Glomerular visceral epithelial cell (primary cell): ENCODE measurements around the gene KCNQ4.

Experiments
- DNase-seq: peaks from one replicate; pipeline ENCODE4 v3.0.0-alpha.2; 2016; ENCODE audit errors: extremely low spot score

Gene KCNQ4

DNA sequence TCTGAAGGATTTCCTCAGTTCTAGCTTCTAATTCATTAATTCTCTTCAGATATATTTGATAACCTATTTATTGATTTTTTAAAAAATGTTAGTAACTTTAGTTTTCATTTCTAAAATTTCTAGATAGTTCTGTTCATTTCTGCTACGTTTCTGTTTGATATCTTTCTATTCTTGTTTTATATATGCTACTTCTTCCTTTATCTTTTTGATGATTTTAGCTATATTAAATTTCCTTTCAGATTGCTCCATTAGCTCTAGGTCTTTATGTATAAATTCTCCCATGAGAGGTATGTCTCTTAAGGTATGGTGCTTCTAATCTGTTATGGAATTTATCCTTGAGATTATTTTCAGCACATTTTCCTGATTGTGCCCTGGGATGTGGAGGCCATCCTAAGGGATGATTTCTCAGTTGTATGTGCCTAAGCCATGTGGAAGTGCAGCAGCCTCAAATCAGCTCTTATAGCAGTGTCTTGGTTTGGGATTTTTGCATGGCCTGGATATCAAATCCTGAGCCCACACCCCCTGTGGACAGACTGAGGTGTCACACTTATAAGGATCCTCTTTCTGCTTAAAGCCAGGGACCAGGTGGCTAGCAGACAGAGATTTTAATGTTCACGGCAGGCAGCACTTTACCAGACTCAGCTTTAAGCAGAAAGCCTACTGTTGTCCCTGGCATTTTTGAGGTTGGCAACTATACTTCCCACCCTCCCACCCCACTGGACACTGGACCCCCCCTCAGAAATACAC is 6.2 kb upstream of the KCNQ4 start:
- no peak for DNase-seq

DNA sequence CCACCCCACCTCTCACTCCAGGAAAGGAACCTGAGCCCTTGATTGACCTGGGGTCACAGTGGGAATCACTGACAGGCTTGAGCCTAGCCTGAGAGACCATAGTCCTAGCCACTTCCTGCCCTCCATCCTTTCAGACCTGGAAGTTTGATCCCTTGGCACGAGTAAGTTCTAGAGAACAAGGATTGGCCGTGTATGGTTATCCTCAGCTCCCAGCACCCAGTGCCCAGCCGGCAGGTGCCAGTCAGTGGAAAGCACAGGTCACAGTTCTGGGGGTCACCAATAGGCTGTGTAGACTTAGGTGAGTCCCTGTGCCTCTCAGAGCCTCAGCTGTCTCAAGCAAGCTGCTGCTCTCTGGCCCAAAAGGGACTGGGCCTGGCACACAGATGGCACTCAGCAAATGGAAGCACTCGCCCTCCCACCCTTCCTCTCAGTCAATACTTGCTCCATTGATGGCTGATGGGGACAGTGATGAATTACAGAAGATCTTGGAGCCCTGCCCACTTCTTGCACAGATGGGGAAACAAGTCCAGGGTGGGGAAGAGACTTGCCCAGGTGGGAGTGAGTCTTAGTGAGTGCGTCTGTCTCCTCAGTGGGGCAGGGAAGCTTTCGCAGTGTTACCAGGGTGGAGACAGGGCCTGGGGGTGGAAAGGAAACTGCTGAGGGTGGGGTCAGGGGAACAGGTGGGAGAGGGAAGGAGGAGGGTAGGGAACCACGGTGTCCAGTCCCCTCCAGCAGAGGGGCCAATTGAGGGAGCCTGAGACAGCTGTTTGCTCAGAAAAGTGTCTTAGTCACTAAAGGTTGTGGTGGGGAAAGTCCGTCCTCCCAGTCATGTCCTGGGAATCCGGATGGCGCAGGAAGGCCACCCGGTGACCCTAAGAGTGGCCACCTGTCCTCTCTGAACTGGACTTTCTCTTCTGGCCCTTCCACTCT is 2.6 kb upstream of the KCNQ4 start:
- DNase-seq = peak; percentile 57

DNA sequence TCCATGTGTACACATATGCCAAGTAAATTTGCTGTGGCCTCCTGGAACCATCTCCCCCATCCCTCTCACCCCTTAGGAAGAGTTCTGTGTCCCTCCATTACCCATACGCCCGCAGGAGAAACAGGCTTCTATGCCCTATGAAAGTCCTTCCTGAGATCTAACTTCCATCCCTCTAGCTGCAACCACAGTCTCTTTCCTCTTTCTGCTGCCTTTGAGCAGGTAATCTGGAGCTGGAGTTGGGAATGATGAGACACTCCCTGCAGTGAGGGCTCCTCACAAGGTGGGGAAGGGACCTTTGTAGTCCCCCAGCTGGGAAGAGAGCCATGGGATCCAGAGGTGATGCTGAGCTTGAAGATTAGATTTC is 2.0 kb upstream of the KCNQ4 start:
- no peak for DNase-seq

DNA sequence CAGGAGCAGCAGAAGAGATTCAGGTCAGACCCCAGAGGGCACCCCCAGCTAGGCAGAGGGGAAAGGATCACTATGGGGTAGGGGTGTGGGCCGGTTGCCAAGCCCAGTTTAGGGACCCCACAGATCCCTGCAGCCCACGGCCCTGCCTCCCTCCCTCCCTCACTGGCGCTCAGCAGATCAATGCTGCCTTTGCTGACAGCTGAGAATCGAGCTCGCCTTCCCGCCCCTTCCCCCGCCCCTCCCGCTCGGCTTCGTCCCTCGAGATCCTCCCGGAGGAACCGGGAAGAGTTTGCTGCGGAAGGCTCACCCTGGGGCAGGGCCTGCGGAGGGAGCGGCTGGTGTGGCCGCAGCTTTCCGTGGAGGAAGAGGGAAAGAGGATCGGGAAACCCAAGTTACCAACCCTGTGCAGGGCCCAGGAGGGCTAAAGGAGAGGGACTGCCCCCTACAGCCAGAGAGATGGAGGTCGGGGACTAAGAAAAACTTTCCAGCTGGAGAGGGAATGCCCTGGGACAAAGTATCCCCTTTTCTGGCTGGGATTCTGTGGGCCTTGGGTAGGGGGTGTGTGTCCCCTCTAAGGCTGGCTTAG is 1.1 kb upstream of the KCNQ4 start:
- peak; percentile 36 for DNase-seq

DNA sequence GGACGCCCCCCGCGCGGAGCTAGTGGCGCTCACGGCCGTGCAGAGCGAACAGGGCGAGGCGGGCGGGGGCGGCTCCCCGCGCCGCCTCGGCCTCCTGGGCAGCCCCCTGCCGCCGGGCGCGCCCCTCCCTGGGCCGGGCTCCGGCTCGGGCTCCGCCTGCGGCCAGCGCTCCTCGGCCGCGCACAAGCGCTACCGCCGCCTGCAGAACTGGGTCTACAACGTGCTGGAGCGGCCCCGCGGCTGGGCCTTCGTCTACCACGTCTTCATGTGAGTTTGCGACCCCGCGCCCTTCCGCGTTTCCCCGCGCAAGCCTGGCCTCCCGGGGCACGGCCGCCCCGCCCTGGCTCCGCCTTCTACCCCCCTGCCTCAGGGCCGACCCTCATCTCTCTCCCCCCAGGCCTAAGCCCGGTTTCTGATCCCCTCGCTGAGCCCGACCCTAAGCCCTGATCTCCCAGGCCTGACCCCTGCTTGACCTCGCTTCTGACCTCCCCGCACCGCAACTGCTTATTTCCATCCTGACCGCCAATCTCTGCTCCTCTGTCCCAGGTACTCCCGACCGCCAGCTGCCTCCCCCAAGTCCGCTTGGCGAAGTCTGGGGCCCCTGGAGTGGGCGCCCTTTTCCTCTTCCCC is 669 bp downstream of the KCNQ4 start:
- no peak for DNase-seq

DNA sequence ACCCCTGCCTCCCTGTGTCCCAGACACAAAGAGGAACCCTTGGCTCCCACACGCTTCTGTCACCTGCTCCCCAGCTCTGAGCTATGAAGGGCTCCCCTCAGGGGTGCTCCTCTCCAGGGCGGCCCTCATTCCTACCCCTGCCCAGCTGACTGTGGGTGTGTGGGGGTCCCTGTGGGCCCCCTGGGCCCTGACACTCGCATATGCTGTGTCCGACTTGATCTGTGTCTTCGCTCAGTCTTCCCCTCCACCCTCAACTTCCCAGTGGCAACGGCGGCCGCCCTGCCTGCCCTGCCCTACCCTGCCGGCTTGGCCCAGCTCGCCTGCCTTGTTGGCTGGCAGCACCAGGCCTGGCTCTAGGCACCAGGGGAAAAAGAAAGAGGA is 1.2 kb downstream of the KCNQ4 start:
- no peak for DNase-seq

DNA sequence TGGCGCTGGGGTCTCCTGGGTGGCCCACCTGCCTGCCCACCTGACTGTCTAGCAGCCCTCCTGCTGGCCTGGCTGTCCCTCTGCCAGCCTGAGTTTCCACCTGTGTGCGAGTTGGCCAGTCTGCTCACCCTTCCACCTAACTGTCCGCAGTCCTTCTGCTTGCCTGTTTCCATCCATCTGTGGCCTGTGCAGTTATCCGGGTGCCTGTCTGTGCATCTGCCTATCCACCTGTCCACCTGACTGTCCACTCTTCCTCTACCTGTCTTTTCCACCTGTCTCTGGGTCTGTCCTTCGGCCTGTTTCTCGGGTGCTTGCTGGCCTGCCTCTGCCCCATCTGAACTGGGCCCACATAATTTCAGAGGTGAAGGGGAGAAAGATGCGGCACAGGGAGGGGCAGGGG is 1.9 kb downstream of the KCNQ4 start:
- no peak for DNase-seq

DNA sequence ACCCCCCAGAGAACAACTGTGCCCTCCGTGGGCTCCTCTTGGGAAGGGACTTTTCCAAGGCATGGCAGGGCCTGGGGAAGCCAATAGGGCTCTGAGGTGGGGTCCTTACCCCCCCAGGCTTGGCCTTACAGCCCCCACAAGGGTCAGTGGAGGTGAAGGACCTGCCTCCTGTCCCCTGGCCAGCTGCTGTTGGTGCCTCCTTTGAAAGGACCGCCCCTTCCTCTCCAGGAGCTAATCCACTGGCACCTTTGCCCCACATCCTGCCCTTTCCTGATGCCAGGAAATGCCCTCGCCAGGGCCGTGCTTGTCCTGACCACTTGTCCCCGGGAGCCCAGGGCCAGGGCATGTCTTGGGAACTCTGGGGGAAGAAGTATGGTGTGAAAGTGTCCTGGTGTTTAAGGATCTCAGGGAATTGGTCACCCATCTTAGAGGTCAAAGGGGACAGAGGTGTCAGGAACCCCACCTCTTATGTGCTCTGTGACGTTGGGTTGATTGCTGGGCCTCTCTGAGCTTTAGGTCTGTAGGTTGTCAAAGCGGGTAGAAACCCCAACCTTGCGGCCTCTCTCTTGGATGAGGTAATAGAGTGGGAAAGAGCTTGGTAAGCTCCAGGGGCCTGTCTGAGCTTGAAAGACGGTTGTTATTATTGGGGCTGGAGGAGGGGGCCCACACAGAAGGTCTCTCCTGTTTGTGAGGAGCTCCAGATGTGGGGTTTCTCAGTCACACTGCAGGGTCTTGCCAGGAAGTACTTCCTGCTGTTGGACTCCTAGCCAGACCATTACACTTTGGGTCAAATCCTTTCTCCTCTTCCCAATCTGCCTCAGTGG is 2.8 kb downstream of the KCNQ4 start:
- no peak for DNase-seq

DNA sequence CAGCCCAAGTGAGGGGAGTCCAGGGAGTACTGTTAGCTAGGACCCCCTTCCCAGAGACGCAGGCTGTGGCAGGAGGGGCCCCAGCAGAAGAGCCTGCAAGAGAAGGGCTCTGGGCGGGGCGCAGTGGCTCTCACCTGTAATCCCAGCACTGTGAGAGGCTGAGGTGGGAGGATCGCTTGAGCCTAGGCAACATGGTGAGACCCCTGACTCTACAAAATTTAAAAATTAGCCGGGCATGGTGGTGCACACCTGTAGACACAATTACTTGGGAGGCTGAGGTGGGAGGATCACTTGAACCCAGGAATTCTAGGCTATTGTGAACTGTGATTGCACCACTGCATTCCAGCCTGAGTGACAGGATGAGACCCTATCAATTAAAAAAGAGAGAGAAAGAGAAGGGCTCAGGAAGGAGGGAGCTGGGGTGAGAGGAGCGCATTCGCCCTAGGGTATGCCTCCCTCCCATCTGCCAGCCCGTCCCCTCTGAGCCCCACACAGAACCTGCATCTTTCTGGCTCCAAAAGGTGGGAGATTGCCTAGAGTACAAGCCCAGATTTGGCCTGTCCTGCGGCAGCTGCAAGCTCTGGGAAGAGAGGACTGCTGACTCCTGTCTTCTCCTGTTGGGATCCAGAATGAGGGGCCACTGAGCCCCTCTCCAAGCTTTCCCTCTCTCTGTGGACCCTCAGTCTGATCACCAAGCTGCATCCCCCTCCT is 3.6 kb downstream of the KCNQ4 start:
- no peak for DNase-seq

DNA sequence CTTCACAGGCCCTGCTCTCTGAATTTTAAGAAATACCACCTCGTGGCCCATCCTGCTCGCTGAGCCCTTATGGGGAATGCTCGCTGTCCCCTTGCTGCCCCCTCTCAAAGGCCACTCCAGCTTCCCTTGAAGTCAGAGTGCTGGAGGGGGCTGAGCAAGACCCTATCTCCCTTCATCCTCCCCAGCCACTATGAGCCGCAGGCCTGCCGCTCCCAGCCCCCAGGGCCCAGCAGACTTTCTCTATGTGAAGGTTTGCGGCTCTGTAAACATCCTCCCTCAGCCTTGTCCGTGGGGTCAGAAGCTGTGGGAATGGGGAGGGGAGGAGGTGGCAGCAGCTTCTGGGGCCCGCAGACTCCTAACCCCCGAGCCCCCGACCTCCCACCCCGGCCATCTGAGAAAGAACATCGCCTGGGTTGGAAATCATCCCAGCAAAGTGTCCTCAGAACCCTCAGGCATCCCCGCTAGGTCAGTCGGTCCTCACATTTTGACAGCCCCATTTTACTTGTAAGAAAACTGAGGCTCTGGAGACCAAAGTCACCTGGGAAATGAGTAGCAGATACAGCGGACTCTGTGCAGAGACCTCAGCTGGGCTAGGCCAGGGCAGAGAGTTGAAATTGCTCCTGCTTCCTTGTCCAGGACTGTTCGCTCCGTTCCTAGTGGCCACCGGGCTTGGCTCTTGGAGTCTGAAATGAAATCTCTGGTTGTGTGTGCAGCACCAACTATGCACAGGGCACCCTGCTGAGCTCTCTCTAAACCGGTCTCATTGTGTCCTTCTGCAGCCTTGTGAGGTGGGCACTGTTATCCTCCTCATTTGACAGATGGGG is 4.4 kb downstream of the KCNQ4 start:
- DNase-seq = no peak

DNA sequence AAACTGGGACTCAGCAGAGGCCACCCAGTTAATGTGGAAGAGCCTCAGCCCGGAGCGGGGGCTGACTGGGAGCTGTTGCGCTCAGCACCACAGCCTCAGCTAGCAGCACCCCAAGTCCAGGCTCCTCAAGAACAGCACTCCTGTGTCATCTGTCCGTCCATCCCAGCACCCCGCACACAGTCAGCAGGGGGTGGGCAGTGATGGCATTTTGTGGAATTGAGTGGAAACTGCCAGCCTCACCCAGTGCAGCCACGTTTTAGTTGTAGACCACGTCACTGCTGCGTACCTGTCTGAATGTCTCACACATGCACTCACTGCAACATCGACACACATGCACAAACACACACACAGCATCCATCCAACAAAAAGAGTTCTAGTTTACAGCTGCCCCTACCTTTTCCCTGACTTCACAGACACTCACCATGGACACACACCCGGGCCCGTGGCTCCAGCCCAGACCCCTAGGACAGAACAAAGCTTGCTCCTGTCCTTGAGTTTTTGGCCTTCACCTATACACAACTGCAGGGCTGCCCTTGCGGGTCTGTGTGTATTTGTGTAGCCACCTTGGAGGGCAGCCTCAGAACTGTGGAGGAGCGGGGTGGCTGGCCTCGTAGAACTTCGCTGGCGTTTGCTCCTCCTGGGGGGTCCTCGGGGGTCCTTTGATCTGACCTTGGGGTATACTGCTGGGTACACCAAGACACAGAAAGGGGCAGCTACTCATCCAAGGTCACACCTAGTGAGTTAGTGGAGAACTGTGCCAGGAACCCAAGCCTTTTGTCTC is 5.2 kb downstream of the KCNQ4 start:
- no peak for DNase-seq

DNA sequence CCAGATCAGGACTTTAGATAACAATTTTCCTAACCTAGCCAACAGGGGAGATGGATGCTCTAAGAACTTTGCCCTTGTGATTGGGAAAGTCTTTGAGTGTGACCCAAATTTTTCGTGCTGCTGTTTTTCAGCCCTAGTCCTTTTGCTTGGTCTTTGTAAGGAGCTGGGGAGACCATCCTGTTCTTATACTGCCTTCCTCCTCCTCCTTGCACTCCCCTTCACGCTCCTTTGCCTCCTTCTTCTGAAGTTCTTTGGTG is 5.7 kb downstream of the KCNQ4 start:
- no peak for DNase-seq

DNA sequence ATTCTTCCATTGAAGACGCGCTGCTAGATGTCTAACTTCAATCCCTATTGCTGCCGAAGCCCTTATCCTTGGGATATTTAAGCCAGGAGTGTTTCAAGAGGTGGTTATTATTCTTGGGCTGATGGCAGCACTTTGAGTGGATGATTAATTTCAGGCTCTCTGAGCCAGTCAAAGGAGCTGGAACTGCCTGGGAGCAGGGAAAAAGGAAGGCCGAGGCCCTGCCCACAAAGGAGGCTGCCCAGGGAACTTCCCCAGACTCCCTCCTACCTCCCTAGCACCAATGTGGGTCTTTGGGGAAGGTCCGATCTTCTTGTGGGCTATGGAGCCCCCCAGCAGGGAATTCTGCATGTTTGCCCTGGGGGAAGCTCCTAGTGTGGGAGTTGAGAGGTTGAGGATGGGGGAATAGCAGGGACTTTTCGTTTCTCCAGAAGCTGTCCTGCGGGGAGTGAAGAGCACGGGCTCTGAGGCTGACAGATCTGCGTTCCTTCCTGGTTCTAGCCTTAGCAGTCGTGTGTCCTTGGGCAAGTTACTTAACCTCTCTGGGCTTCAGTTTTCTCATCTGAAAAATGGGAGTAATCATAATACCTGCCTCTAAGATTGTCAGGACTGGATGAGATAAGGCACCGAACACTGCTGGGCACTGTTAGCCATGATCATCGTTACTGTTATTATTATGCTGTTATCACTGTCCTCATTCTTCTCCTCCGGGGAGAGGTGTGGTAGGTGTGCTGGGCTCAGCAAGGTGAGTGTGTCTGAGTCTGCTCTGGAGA is 6.3 kb downstream of the KCNQ4 start:
- no peak for DNase-seq

DNA sequence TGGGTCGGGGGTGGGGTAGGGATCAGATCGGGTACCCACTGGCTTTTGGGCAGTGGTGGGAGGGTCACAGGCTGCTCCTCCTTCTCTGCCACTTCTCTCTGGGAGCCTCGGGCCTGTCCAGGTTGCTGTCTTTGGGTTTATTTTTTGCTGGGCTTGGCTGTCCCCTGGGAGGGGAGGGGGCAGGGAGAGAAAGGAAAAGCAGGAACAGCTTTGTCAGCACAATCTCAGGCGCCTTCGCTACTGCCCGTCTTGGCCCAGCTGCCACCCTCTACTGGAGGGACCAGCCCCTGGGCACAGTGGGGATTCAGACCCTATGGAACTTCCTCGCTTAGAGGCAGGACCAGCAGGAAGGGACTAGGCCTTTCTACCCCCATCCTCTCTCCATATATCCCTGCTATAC is 8.4 kb downstream of the KCNQ4 start:
- no peak for DNase-seq

DNA sequence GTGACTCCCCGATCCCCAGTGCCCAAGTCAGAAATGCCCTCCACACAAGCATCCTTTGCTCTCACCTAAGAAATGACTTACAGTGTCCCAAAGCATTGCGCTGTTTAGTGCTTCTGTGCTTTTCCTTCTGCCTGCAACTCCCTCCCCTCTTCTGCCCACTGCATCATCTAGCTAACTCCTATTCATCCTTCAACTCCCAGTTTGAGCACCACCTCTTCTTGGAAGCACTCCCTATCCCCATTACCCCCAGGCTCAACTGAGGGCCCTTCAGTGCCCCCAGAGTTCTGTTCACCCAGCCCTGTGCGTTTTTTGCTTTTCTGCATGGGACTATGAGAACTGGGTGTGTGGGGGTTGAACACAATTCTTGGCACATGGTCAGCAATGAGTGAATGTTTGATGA is 10.0 kb downstream of the KCNQ4 start:
- no peak for DNase-seq

DNA sequence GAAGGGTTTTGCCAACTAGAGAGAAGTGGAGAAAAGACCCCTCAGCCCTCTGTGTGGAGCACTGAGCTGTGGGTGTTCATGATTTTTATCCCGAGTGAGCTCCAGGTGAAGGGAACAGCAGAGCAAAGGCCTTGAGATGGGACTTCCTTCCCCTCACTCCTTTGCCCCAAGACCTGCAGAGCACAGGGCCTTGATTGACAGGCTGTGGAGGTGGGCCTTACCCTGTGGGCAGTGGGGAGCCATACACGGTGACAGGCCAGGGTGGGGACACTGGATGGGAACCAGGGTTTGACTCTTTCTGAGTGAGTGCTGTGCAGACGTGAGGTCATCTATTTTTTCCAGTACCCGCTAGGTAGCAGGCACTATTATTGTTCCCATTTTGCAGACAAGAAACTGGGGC is 10.5 kb downstream of the KCNQ4 start:
- no peak for DNase-seq

DNA sequence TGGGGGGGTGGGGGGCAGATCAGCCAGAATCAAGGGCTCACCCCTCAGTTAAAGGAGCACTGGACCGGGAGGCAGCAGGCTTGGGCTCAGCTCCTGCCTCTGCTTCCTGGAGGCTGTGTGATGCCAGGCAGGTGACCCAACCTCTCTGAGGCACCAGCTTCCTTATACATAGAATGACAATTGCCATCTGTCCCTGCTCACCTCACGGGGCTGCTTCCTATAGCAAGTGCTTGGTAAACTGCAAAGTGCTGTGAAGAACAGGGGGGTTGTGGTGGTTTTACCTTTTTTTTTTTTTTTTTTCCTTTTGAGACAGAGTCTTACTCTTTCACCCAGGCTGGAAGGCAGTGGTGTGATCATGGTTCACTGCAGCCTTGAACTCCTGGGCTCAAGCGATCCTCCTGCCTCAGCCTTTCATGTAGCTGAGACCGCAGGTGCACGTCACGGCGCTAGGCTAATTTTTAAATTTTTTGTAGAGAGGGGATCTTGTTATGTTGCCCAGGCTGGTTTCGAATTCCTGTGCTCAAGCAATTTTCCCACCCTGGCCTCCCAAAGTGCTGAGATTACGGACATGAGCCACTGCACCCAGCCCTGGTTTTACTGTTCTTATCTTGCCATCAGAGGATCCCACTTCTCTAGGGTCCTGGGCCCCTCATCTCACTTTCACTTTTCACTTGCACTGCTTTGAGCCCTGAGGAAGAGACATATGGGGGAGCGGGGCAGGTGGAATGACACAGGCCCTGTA is 11.6 kb downstream of the KCNQ4 start:
- DNase-seq = no peak
